GM10266 (cell line): ENCODE measurements around the gene MGAT4B.

Experiments used
- DNase-seq: peaks from one replicate; pipeline ENCODE4 v3.0.0; 2012; ENCODE audit errors: extremely low spot score
- CTCF ChIP-seq: IDR thresholded peaks from 2 replicates; pipeline ENCODE4 v1.5.1; 2012; ENCODE audit warnings: mild to moderate bottlenecking, low read depth; ENCODE audit not compliant: control insufficient read depth, insufficient read depth; ENCODE audit errors: missing control alignments

MGAT4B gene

GRCh38 chr5:179805529-179806249, 977 bp downstream of the MGAT4B start:
- no peak for TF ChIP-seq CTCF
- peak; percentile 88 for DNase-seq

GRCh38 chr5:179805070-179805528, 1.6 kb downstream of the MGAT4B start:
- no peak for DNase-seq
- no peak for TF ChIP-seq CTCF

GRCh38 chr5:179804555-179804947, 2.1 kb downstream of the MGAT4B start:
- no peak for TF ChIP-seq CTCF
- no peak for DNase-seq

- TF ChIP-seq CTCF = no peak
- peak; percentile 67 for DNase-seq
Measured at GRCh38 chr5:179803651-179804554, 2.8 kb downstream of the MGAT4B start.

GRCh38 chr5:179802950-179803562, 3.6 kb downstream of the MGAT4B start:
- DNase-seq = no peak
- TF ChIP-seq CTCF = no peak

- no peak for TF ChIP-seq CTCF
- no peak for DNase-seq
Measured at GRCh38 chr5:179802207-179802883, 4.3 kb downstream of the MGAT4B start.
